Epithelial cell of esophagus (primary cell): ENCODE data around the gene GDNF.

ENCODE experiments used
- DNase-seq: peaks from one replicate; pipeline ENCODE4 v3.0.0; 2010; ENCODE audit warnings: low read depth
- H3K4me3 ChIP-seq: 2 replicates; pipeline ENCODE4 v1.5.1; 2011; ENCODE audit warnings: mild to moderate bottlenecking, low read length, control low read depth
- TF ChIP-seq, protein P1 (sequence below): IDR thresholded peaks from 2 replicates; pipeline ENCODE4 v1.5.1; 2011; ENCODE audit warnings: low read depth, mild to moderate bottlenecking, low read length, control low read depth, inconsistent platforms; ENCODE audit not compliant: insufficient read depth; ENCODE audit errors: missing control alignments

GDNF gene

DNA sequence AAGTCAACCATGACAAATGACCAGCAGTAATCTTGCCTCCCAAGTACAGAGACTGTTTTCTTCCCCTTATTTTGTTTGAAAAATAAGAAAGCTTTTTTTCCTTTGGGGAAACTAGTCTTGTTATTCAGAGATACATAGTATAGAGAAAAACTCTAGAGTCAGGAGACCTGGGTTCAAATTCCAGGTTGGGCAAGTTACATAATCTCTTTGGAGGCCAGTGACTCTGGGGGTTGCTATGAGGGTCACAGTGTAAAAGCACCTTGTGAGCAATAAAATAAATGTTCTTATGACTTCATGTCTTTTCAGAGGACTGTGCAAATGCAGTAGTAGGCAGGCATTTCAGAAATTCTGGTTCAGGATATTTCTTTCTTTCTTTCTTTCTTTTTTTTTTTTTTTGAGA lies 71.5 kb downstream of the GDNF start:
- TF ChIP-seq, protein P1, sequence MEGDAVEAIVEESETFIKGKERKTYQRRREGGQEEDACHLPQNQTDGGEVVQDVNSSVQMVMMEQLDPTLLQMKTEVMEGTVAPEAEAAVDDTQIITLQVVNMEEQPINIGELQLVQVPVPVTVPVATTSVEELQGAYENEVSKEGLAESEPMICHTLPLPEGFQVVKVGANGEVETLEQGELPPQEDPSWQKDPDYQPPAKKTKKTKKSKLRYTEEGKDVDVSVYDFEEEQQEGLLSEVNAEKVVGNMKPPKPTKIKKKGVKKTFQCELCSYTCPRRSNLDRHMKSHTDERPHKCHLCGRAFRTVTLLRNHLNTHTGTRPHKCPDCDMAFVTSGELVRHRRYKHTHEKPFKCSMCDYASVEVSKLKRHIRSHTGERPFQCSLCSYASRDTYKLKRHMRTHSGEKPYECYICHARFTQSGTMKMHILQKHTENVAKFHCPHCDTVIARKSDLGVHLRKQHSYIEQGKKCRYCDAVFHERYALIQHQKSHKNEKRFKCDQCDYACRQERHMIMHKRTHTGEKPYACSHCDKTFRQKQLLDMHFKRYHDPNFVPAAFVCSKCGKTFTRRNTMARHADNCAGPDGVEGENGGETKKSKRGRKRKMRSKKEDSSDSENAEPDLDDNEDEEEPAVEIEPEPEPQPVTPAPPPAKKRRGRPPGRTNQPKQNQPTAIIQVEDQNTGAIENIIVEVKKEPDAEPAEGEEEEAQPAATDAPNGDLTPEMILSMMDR, result no peak
- DNase-seq, result no peak
- H3K4me3 ChIP-seq, result no peak overlapping the region

GRCh38 chr5:37767961-37768360 lies 71.9 kb downstream of the GDNF start:
- DNase-seq, result no peak
- no peak overlapping the region for H3K4me3 ChIP-seq
- TF ChIP-seq, protein P1, result no peak

DNA sequence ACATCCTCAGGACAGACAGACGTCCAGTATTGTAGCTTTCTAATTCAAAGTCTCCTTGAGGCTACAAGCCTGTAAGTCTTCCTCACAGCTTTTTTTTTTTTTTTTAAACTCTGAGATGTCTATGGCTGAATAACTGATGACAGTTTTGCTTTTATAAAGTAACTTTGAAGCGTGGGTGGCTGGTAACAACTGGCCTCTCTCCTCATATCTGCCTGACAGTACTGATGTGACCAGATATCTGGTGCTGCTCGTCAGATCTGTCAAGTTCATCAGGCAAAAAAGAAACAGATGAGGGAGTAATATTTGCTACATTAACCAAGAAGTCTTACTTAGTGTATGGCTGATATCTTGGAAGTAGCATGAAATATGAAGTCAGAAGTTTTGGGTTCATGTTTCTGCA lies 72.6 kb downstream of the GDNF start:
- TF ChIP-seq, protein P1, result no peak

More for the DNA sequence above, 72.6 kb downstream of the GDNF start:
- no peak for DNase-seq
- no peak overlapping the region for H3K4me3 ChIP-seq
